A204.1 (cell line): ENCODE measurements around the gene NPDC1.

Source experiments
- FAIRE-seq: peaks from 2 replicates; lab custom pipeline; 2012; peaks lifted over from hg19 to GRCh38; lab: Jason Lieb, UNC

The NPDC1 gene

GRCh38 chr9:137055385-137056364, 9.7 kb upstream of the NPDC1 start:
- no peak for FAIRE-seq

GRCh38 chr9:137054932-137055384, 9.0 kb upstream of the NPDC1 start:
- no peak for FAIRE-seq

GRCh38 chr9:137053944-137054931, 8.3 kb upstream of the NPDC1 start, which contains the start of gene ENTPD2:
ENTPD2 (minus strand) TSS chr9:137054061; CDS start chr9:137053997, 64 bp downstream.
- no peak for FAIRE-seq

- no peak for FAIRE-seq
Measured at GRCh38 chr9:137052998-137053943, 7.3 kb upstream of the NPDC1 start.

GRCh38 chr9:137052293-137052692, 6.3 kb upstream of the NPDC1 start:
- FAIRE-seq, result no peak

- no peak for FAIRE-seq
Measured at GRCh38 chr9:137051145-137051724, 5.3 kb upstream of the NPDC1 start.

GRCh38 chr9:137050570-137050969, 4.6 kb upstream of the NPDC1 start:
- no peak for FAIRE-seq

- no peak for FAIRE-seq
Measured at GRCh38 chr9:137049544-137050449, 3.8 kb upstream of the NPDC1 start.

- FAIRE-seq, result no peak
Measured at GRCh38 chr9:137048655-137049543, 2.9 kb upstream of the NPDC1 start.

- FAIRE-seq, result no peak
Measured at GRCh38 chr9:137045294-137046087, 486 bp downstream of the NPDC1 start.

GRCh38 chr9:137044502-137045177, 1.3 kb downstream of the NPDC1 start:
- FAIRE-seq, result no peak

- FAIRE-seq, result no peak
Measured at GRCh38 chr9:137044037-137044436, 1.9 kb downstream of the NPDC1 start.

GRCh38 chr9:137042751-137043727, 2.9 kb downstream of the NPDC1 start:
- no peak for FAIRE-seq

GRCh38 chr9:137041124-137041523, 4.9 kb downstream of the NPDC1 start:
- FAIRE-seq, result no peak

- no peak for FAIRE-seq
Measured at GRCh38 chr9:137040568-137040967, 5.4 kb downstream of the NPDC1 start.
